HepG2 (cell line): ENCODE measurements around the gene OPRL1. TPM values are rescaled to one million over a fixed set of nuclear protein-coding genes. Genes with fewer than 3 reads are reported as not detected.

Source experiments
- CENPBD1 ChIP-seq: sonication (generic); formaldehyde crosslinking; IDR thresholded peaks from 2 replicates; pipeline ENCODE4 v1.8.0; 2022; ENCODE audit warnings: missing genetic modification reagents, low read depth, mild to moderate bottlenecking, borderline replicate concordance
- EP300 ChIP-seq, 3 experiments: sonication (generic) in 1 of 3; formaldehyde crosslinking in 1 of 3; IDR thresholded peaks; 2 replicates each; pipeline versions ENCODE4 v1.5.1 to v1.6.1; 2011 to 2020; ENCODE audit warnings: low read depth in 2 of 3, low read length in 2 of 3, borderline replicate concordance in 1 of 3, improper control_type of control experiment in 1 of 3, mild to moderate bottlenecking in 1 of 3, missing genetic modification reagents in 1 of 3, moderate library complexity in 1 of 3
- HBP1 ChIP-seq: IDR thresholded peaks from 2 replicates; pipeline ENCODE4 v1.6.1; 2016; ENCODE audit warnings: low read depth, control low read depth
- HMGA1 ChIP-seq: sonication (generic); formaldehyde crosslinking; conservative IDR thresholded peaks from 2 replicates; pipeline ENCODE4 v1.4.0; 2020; ENCODE audit warnings: missing genetic modification reagents
- MXD1 ChIP-seq: sonication (generic); formaldehyde crosslinking; IDR thresholded peaks from 2 replicates; pipeline ENCODE4 v1.4.0; 2020; ENCODE audit warnings: mild to moderate bottlenecking, missing genetic modification reagents
- NR1H2 ChIP-seq: sonication (generic); formaldehyde crosslinking; IDR thresholded peaks from 2 replicates; pipeline ENCODE4 v1.8.1; 2022; ENCODE audit warnings: low read depth, missing genetic modification reagents, borderline replicate concordance
- RAD51 ChIP-seq: fragments of 450-650 bp; IDR thresholded peaks from 2 replicates; pipeline ENCODE4 v1.6.1; 2016; ENCODE audit warnings: borderline replicate concordance
- RNF2 ChIP-seq: fragments of 450-650 bp; conservative IDR thresholded peaks from 2 replicates; pipeline ENCODE4 v1.6.1; 2016; ENCODE audit warnings: low read depth
- SNAPC5 ChIP-seq: sonication (generic); formaldehyde crosslinking; IDR thresholded peaks from 2 replicates; pipeline ENCODE4 v1.8.1; 2023; ENCODE audit warnings: mild to moderate bottlenecking, missing genetic modification reagents, borderline replicate concordance
- TFE3 ChIP-seq: IDR thresholded peaks from 2 replicates; pipeline ENCODE4 v1.6.1; 2016
- ZC3H4 ChIP-seq: sonication (generic); formaldehyde crosslinking; IDR thresholded peaks from 2 replicates; pipeline ENCODE4 v1.4.0; 2020; ENCODE audit warnings: missing genetic modification reagents, borderline replicate concordance
- ZNF558 ChIP-seq: sonication (generic); formaldehyde crosslinking; IDR thresholded peaks from 2 replicates; pipeline ENCODE4 v1.9.0; 2022; ENCODE audit warnings: mild to moderate bottlenecking, missing genetic modification reagents, borderline replicate concordance
- ZNF574 ChIP-seq: sonication (generic); formaldehyde crosslinking; IDR thresholded peaks from 2 replicates; pipeline ENCODE4 v1.4.0; 2020; ENCODE audit warnings: missing genetic modification reagents
- ZNF576 ChIP-seq: sonication (generic); formaldehyde crosslinking; IDR thresholded peaks from 2 replicates; pipeline ENCODE4 v1.4.0; 2020; ENCODE audit warnings: mild to moderate bottlenecking, missing genetic modification reagents
- ZNF691 ChIP-seq: sonication (generic); formaldehyde crosslinking; IDR thresholded peaks from 2 replicates; pipeline ENCODE4 v1.4.0; 2020; ENCODE audit warnings: missing genetic modification reagents, low read depth, mild to moderate bottlenecking, borderline replicate concordance
- ZNF709 ChIP-seq: sonication (generic); formaldehyde crosslinking; IDR thresholded peaks from 2 replicates; pipeline ENCODE4 v1.5.0; 2020; ENCODE audit warnings: mild to moderate bottlenecking, missing genetic modification reagents
- ZNF777 ChIP-seq: sonication (generic); formaldehyde crosslinking; IDR thresholded peaks from 2 replicates; pipeline ENCODE4 v1.4.0; 2020; ENCODE audit warnings: missing genetic modification reagents
- ZNF850 ChIP-seq: sonication (generic); formaldehyde crosslinking; conservative IDR thresholded peaks from 2 replicates; pipeline ENCODE4 v1.9.0; 2021; ENCODE audit warnings: mild to moderate bottlenecking, missing genetic modification reagents
- ZSCAN21 ChIP-seq: sonication (generic); formaldehyde crosslinking; IDR thresholded peaks from 2 replicates; pipeline ENCODE4 v1.8.0; 2022; ENCODE audit warnings: mild to moderate bottlenecking, missing genetic modification reagents, moderate library complexity, borderline replicate concordance
- polyA plus RNA-seq, 8 experiments: library from polyadenylated mRNA; depleted of rRNA in 3 of 8; stranded (reverse) in 7 of 8; unstranded in 1 of 8; fragments of >200 nt; fragmentation: Illumina TruSeq in 4 of 8; extraction: Trizol in 4 of 8; gene quantifications; 2 replicates each; pipeline versions ENCODE4 v1.2.1 to v1.2.3, GENCODE V29; 2011 to 2016; ENCODE audit warnings: low read depth in 4 of 8, missing spikeins in 1 of 8, mixed read lengths in 1 of 8; ENCODE audit not compliant: insufficient read depth in 1 of 8
- total RNA-seq, 5 experiments: library from RNA; depleted of rRNA; stranded (reverse); fragments of >200 nt; fragmentation: Illumina TruSeq; extraction: Trizol; gene quantifications; 2 replicates each; pipeline ENCODE4 v1.2.3, GENCODE V29; 2016; ENCODE audit warnings: low read depth in 1 of 5

The OPRL1 gene
- total and polyA plus RNA-seq, 2 of the 13 experiments (the other 11 are each of a cell fraction or from before 2014, with no cell fraction given) = 0.35 to 0.71 TPM

- TF ChIP-seq ZNF558 (no peak), ZNF709 (CRISPR knock-in tag) (no peak; the same call in 1 of the 2 replicates), SNAPC5 (peak; percentile 59; the same call in 1 of the 2 replicates), RAD51 (no peak), ZNF691 (no peak; the same call in none of the 2 replicates), RNF2 (no peak), ZC3H4 (CRISPR knock-in tag) (no peak), TFE3 (CRISPR knock-in tag) (no peak), MXD1 (CRISPR knock-in tag) (peak; percentile 57), HMGA1 (CRISPR knock-in tag) (no peak), ZNF850 (CRISPR knock-in tag) (no peak), EP300 (IDR thresholded peaks at IDR 0.05; ENCODE audit: low read depth in 2 of 2, low read length in 2 of 2) (no peak), EP300 (CRISPR knock-in tag; IDR thresholded peaks at IDR 0.05; ENCODE audit: borderline replicate concordance) (no peak; the same call in 1 of the 2 replicates), ZSCAN21 (no peak), ZNF574 (CRISPR knock-in tag) (no peak), HBP1 (CRISPR knock-in tag) (no peak), ZNF777 (CRISPR knock-in tag) (no peak), ZNF576 (CRISPR knock-in tag) (0 out of 2 replicates have a peak, but pooled peaks have one; percentile 21), NR1H2 (CRISPR knock-in tag) (no peak), CENPBD1 (CRISPR knock-in tag) (no peak; the same call in 1 of the 2 replicates)
These were observed 16.3 kb upstream of the OPRL1 start (continued) for GRCh38 chr20:64063389-64064144.
